Neural cell (in vitro differentiated cells): ENCODE results near the gene DENND1A. TPM values are rescaled to one million over a fixed set of nuclear protein-coding genes. Genes with fewer than 3 reads are reported as not detected.

ENCODE experiments used
- H2AFZ ChIP-seq: fragments of 200-600, 300-800 bp; sonication (generic), shearing (Covaris generic); 2 replicates; pipeline ENCODE4 v1.6.0; 2014; ENCODE audit warnings: low read depth, mild to moderate bottlenecking, antibody characterized with exemption, low read length, moderate library complexity
- H3F3A ChIP-seq: fragments of 200-600 bp; shearing (Covaris generic); 2 replicates; pipeline ENCODE4 v1.6.1; 2016; ENCODE audit warnings: mild to moderate bottlenecking, moderate library complexity, mixed read lengths, antibody characterized with exemption, low read length; ENCODE audit not compliant: insufficient read depth, poor library complexity, severe bottlenecking
- H3K27ac ChIP-seq: fragments of 200-600, 300-800 bp; sonication (generic), shearing (Covaris generic); 2 replicates; pipeline ENCODE4 v1.5.1; 2014; ENCODE audit warnings: mild to moderate bottlenecking, low read length, moderate library complexity
- H3K27me3 ChIP-seq: fragments of 300-800, 200-600 bp; sonication (generic), shearing (Covaris generic); 2 replicates; pipeline ENCODE4 v1.6.0; 2014; ENCODE audit warnings: mild to moderate bottlenecking, low read depth, low read length, moderate library complexity; ENCODE audit not compliant: insufficient read depth
- H3K36me3 ChIP-seq: fragments of 300-800, 200-600 bp; sonication (generic), shearing (Covaris generic); 2 replicates; pipeline ENCODE4 v1.5.1; 2014; ENCODE audit warnings: mild to moderate bottlenecking, antibody characterized with exemption, low read length, moderate library complexity; ENCODE audit not compliant: insufficient read depth
- H3K4me2 ChIP-seq: fragments of 300-800, 200-600 bp; sonication (generic), shearing (Covaris generic); 2 replicates; pipeline ENCODE4 v1.6.0; 2014; ENCODE audit warnings: mild to moderate bottlenecking, low read length
- H3K4me3 ChIP-seq: fragments of 300-800, 200-600 bp; sonication (generic), shearing (Covaris generic); 2 replicates; pipeline ENCODE4 v1.5.1; 2014; ENCODE audit warnings: mild to moderate bottlenecking, low read length, moderate library complexity
- H3K79me2 ChIP-seq: fragments of 200-600 bp; shearing (Covaris generic); replicated peaks from 2 replicates; pipeline ENCODE4 v1.6.0; 2014; ENCODE audit warnings: mild to moderate bottlenecking, low read length, moderate library complexity; ENCODE audit not compliant: insufficient read depth
- H3K9ac ChIP-seq: fragments of 300-800, 200-600 bp; sonication (generic), shearing (Covaris generic); 2 replicates; pipeline ENCODE4 v1.6.1; 2016; ENCODE audit warnings: mild to moderate bottlenecking, low read length, mixed read lengths
- H3K9me2 ChIP-seq: fragments of 200-600 bp; shearing (Covaris generic); 2 replicates; pipeline ENCODE4 v1.6.1; 2016; ENCODE audit warnings: mild to moderate bottlenecking, low read length, mixed read lengths; ENCODE audit not compliant: insufficient read depth
- H3K9me3 ChIP-seq: fragments of 200-600, 300-800 bp; sonication (generic), shearing (Covaris generic); 2 replicates; pipeline ENCODE4 v1.6.1; 2016; ENCODE audit warnings: mild to moderate bottlenecking, mixed run types, low read length, moderate library complexity, mixed read lengths
- H4K20me1 ChIP-seq: fragments of 200-600 bp; shearing (Covaris generic); 2 replicates; pipeline ENCODE4 v1.6.1; 2016; ENCODE audit warnings: mild to moderate bottlenecking, mixed run types; ENCODE audit not compliant: insufficient read depth
- EP300 ChIP-seq: fragments of 450-650 bp; conservative IDR thresholded peaks from 2 replicates; pipeline ENCODE4 v1.6.1; 2014; ENCODE audit warnings: antibody characterized with exemption, mild to moderate bottlenecking, moderate library complexity; ENCODE audit not compliant: poor library complexity, severe bottlenecking
- EZH2 ChIP-seq: fragments of 200-600, 300-800 bp; shearing (Covaris generic), sonication (generic); IDR thresholded peaks from 2 replicates; pipeline ENCODE4 v1.6.1; 2014; ENCODE audit warnings: antibody characterized with exemption, low read length, borderline replicate concordance, mild to moderate bottlenecking; ENCODE audit not compliant: insufficient read depth, poor library complexity, severe bottlenecking
- MXI1 ChIP-seq: fragments of 450-650 bp; conservative IDR thresholded peaks from 2 replicates; pipeline ENCODE4 v1.6.1; 2014; ENCODE audit warnings: antibody characterized with exemption, mild to moderate bottlenecking; ENCODE audit not compliant: poor library complexity, severe bottlenecking
- POLR2AphosphoS5 ChIP-seq: IDR thresholded peaks from 2 replicates; pipeline ENCODE4 v1.6.1; 2012
- RAD21 ChIP-seq: fragments of 450-650 bp; conservative IDR thresholded peaks from 2 replicates; pipeline ENCODE4 v1.6.1; 2014; ENCODE audit warnings: antibody characterized with exemption, mild to moderate bottlenecking, moderate library complexity
- SMC3 ChIP-seq: fragments of 450-650 bp; conservative IDR thresholded peaks from 2 replicates; pipeline ENCODE4 v1.6.1; 2014; ENCODE audit warnings: antibody characterized with exemption, mild to moderate bottlenecking, moderate library complexity; ENCODE audit not compliant: poor library complexity
- TAF1 ChIP-seq: IDR thresholded peaks from 2 replicates; pipeline ENCODE4 v1.6.1; 2012; ENCODE audit warnings: low read depth
- polyA plus RNA-seq: library from polyadenylated mRNA; depleted of rRNA; stranded (reverse); fragments of >200 nt; gene quantifications from 2 replicates; pipeline ENCODE4 v1.2.3, GENCODE V29; 2014
- TF ChIP-seq, protein P1 (sequence below): fragments of 450-650 bp; IDR thresholded peaks from 2 replicates; pipeline ENCODE4 v1.5.1; 2014; ENCODE audit warnings: antibody characterized with exemption, mild to moderate bottlenecking, moderate library complexity; ENCODE audit not compliant: poor library complexity, severe bottlenecking
- TF ChIP-seq, protein P2 (sequence below): IDR thresholded peaks from 2 replicates; pipeline ENCODE4 v1.6.1; 2012; ENCODE audit warnings: borderline replicate concordance

Gene DENND1A
- polyA plus RNA-seq, 1 donor from 2014 or later = 2.3 TPM

DNA sequence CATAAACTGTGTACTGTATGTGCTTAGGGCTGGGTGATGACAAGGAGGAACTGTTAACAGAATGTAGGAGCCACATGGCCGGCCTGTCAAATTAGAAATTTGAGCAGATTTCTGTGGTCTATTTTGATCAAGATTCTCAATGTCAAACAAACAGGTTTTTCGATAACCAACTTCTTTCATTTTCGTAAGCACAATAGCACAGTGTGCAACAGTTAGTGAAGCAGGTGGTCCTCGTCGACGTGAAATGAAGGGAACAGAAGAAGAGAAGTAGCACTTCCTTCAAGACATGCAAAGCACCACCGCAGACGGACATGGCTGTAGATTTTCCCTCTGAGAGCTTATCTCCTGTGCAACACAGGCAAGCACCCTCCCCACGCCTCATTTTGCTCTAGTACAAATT is 321.8 kb downstream of the DENND1A start:
- Histone ChIP-seq H3K36me3 (no peaks in the 10 kb centered on the region), H4K20me1 (no peaks in the 10 kb centered on the region), H3K27me3 (no peaks in the 10 kb centered on the region), H3K9me2 (no peaks in the 10 kb centered on the region), H3K27ac (no peak overlapping the region), H3K9me3 (no peaks in the 10 kb centered on the region), H2AFZ (no peak overlapping the region), H3F3A (no peaks in the 10 kb centered on the region), H3K4me2 (no peak overlapping the region), H3K79me2 (no peaks in the 10 kb centered on the region), H3K9ac (no peak overlapping the region), H3K4me3 (no peak overlapping the region)
- TF ChIP-seq, protein P1, sequence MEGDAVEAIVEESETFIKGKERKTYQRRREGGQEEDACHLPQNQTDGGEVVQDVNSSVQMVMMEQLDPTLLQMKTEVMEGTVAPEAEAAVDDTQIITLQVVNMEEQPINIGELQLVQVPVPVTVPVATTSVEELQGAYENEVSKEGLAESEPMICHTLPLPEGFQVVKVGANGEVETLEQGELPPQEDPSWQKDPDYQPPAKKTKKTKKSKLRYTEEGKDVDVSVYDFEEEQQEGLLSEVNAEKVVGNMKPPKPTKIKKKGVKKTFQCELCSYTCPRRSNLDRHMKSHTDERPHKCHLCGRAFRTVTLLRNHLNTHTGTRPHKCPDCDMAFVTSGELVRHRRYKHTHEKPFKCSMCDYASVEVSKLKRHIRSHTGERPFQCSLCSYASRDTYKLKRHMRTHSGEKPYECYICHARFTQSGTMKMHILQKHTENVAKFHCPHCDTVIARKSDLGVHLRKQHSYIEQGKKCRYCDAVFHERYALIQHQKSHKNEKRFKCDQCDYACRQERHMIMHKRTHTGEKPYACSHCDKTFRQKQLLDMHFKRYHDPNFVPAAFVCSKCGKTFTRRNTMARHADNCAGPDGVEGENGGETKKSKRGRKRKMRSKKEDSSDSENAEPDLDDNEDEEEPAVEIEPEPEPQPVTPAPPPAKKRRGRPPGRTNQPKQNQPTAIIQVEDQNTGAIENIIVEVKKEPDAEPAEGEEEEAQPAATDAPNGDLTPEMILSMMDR = no peak
- TF ChIP-seq MXI1 (no peak), SMC3 (no peak), EZH2 (no peak), TAF1 (no peak), EP300 (no peak), RAD21 (no peak), POLR2AphosphoS5 (no peak)
- TF ChIP-seq, protein P2, sequence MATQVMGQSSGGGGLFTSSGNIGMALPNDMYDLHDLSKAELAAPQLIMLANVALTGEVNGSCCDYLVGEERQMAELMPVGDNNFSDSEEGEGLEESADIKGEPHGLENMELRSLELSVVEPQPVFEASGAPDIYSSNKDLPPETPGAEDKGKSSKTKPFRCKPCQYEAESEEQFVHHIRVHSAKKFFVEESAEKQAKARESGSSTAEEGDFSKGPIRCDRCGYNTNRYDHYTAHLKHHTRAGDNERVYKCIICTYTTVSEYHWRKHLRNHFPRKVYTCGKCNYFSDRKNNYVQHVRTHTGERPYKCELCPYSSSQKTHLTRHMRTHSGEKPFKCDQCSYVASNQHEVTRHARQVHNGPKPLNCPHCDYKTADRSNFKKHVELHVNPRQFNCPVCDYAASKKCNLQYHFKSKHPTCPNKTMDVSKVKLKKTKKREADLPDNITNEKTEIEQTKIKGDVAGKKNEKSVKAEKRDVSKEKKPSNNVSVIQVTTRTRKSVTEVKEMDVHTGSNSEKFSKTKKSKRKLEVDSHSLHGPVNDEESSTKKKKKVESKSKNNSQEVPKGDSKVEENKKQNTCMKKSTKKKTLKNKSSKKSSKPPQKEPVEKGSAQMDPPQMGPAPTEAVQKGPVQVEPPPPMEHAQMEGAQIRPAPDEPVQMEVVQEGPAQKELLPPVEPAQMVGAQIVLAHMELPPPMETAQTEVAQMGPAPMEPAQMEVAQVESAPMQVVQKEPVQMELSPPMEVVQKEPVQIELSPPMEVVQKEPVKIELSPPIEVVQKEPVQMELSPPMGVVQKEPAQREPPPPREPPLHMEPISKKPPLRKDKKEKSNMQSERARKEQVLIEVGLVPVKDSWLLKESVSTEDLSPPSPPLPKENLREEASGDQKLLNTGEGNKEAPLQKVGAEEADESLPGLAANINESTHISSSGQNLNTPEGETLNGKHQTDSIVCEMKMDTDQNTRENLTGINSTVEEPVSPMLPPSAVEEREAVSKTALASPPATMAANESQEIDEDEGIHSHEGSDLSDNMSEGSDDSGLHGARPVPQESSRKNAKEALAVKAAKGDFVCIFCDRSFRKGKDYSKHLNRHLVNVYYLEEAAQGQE = no peak

DNA sequence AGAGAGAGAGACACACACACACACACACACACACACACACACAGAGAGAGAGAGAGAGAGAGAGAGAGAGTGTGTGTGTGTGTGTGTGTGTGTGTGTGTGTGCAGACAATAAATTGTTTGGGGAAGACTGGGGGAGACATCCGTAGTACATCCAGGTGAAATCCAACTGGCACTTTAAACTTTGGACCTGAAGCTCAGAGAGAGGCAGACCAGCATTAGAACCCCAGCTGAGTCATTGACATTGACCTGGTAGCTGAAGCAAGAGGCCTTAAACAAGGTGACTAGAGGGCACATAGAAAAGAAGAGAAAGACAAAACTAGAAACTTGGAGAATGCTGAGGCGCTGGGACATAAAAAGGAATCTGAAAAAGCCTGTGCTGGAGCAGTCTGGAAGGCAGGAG is 322.4 kb downstream of the DENND1A start:
- H3K9me2 ChIP-seq = no peaks in the 10 kb centered on the region
- no peaks in the 10 kb centered on the region for H3K79me2 ChIP-seq
- TF ChIP-seq, protein P1 = no peak
- TF ChIP-seq RAD21 = no peak
- TF ChIP-seq SMC3 = no peak
- no peak overlapping the region for H3K4me3 ChIP-seq
- no peak overlapping the region for H3K9ac ChIP-seq
- H3K27ac ChIP-seq = no peak overlapping the region
- H3K9me3 ChIP-seq = no peaks in the 10 kb centered on the region
- no peaks in the 10 kb centered on the region for H3F3A ChIP-seq
- no peak overlapping the region for H2AFZ ChIP-seq
- H3K36me3 ChIP-seq = no peaks in the 10 kb centered on the region
- H3K4me2 ChIP-seq = no peak overlapping the region
- H4K20me1 ChIP-seq = no peaks in the 10 kb centered on the region
- H3K27me3 ChIP-seq = no peaks in the 10 kb centered on the region
